HFF-Myc (cell line): Measurements from ENCODE around the gene HOXC4.

Source experiments
- DNase-seq: peaks from one replicate; pipeline ENCODE4 v3.0.0-alpha.2; 2011; ENCODE audit warnings: low read depth; ENCODE audit errors: extremely low read depth
- H3K4me3 ChIP-seq: replicated peaks from 2 replicates; pipeline ENCODE4 v1.5.1; 2011; ENCODE audit warnings: low read depth, mild to moderate bottlenecking, control low read depth, low read length
- TF ChIP-seq, protein P1 (sequence below): IDR thresholded peaks from 2 replicates; pipeline ENCODE4 v1.5.1; 2012; ENCODE audit warnings: mild to moderate bottlenecking, low read depth, low read length, control low read depth; ENCODE audit errors: missing control alignments

The HOXC4 gene

GRCh38 chr12:54019924-54020590 lies 33.6 kb upstream of the HOXC4 start:
- TF ChIP-seq, protein P1, sequence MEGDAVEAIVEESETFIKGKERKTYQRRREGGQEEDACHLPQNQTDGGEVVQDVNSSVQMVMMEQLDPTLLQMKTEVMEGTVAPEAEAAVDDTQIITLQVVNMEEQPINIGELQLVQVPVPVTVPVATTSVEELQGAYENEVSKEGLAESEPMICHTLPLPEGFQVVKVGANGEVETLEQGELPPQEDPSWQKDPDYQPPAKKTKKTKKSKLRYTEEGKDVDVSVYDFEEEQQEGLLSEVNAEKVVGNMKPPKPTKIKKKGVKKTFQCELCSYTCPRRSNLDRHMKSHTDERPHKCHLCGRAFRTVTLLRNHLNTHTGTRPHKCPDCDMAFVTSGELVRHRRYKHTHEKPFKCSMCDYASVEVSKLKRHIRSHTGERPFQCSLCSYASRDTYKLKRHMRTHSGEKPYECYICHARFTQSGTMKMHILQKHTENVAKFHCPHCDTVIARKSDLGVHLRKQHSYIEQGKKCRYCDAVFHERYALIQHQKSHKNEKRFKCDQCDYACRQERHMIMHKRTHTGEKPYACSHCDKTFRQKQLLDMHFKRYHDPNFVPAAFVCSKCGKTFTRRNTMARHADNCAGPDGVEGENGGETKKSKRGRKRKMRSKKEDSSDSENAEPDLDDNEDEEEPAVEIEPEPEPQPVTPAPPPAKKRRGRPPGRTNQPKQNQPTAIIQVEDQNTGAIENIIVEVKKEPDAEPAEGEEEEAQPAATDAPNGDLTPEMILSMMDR = no peak
- no peak overlapping the region for H3K4me3 ChIP-seq
- DNase-seq = no peak

DNA sequence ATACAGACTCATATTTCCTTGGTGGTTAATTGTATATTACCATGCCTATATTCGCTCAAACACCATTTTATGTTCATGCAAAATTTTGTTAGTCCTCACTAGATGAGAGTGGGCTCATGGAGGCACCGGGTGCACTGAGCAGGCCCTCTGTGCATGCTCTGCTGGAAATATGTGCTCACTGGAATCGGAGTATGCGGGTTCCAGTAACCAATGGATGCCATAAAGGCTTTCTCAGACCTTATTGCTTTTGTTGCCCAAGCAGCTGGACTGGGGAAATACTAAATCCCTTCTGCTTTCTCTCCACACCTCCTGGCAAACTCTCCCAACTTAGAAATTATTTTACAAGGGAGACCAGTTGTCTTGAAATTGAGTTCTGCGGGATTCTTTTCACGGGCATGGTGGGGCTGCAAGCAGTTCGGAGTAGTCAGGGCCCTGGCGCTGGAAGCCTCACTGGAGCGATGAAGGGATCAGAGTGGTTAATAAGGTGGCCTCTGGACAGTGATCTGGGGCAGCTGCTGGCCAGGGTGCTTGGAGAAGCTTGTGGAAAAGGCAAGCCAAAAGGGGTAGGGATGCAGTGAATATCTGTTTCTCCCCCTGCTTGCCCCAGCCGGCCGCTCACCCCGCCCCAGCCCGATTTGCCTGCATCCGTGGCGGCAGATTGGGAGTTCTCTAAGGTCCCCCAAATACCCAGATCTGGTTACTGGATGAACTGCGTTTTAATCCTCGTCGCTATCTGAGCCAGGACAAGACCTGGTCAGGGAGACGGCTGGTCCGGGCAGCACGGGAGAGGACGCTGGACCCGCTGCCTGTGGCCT lies 32.8 kb upstream of the HOXC4 start:
- no peak overlapping the region for H3K4me3 ChIP-seq
- DNase-seq = no peak
- TF ChIP-seq, protein P1 = no peak

GRCh38 chr12:54021432-54022013 lies 32.1 kb upstream of the HOXC4 start:
- H3K4me3 ChIP-seq = no peak overlapping the region
- TF ChIP-seq, protein P1 = no peak
- DNase-seq = no peak

DNA sequence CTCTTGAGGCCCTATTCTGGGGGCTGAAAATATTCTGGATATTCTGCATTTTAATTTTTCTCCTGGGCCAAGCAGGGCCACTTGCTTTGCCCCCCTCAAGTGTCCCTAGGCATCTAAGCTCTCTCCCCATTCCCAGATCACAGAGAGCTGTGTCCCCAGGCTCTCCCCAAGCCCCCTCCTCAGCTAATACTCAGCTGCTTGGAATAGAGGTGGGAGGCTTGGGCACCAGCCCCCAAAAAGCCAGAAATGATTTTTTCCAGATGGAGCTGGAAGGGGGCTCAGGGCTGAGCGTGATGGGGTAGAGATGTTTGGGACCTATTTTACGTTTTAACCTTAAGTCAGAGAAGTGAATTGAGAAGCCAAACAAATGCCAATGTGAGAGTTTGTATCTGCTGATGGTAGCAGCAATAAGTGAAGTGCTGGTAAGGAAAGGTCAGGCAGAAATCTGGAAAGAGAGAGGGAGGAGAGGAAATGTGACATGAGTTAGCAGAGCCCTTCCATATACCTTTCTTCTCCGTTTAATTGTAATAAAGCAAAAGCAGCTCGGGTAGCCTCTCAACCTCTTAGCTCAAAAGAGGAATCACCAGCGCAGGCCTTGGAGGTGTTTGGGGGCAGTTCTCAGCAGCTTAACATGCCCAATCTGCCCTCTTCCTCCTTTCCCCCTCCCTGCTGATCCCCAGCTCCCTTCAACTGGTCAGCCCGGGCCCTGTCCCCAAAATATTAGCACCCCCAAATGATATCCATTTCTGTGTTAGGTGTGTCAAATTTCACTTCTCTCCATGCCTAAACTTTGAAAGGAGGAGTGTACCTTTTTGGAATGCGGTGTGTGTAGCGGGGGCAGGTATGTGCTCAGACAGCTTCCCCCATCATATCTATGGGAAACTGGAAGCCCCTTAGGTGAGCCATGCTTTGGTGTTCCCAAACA lies 30.4 kb upstream of the HOXC4 start:
- TF ChIP-seq, protein P1 = no peak
- DNase-seq = no peak
- no peak overlapping the region for H3K4me3 ChIP-seq

- no peak overlapping the region for H3K4me3 ChIP-seq
- TF ChIP-seq, protein P1 = no peak
- no peak for DNase-seq
Measured at GRCh38 chr12:54024127-54024526, 29.5 kb upstream of the HOXC4 start.

GRCh38 chr12:54024581-54025305 lies 28.9 kb upstream of the HOXC4 start:
- no peak overlapping the region for H3K4me3 ChIP-seq

More at GRCh38 chr12:54024581-54025305, 28.9 kb upstream of the HOXC4 start:
- DNase-seq = no peak
- TF ChIP-seq, protein P1 = no peak
